CD8-positive, alpha-beta memory T cell (primary cell): ENCODE data around the gene ZFHX2. TPM values are rescaled to one million over a fixed set of nuclear protein-coding genes. Genes with fewer than 3 reads are reported as not detected.

ENCODE experiments used
- CTCF ChIA-PET: fragments of 350-600 bp; sonication (Branson Sonifier 250); formaldehyde crosslinking; loops from one replicate; lab custom pipeline; 2021; ENCODE audit warnings: antibody characterized with exemption; lab: Charles Lee
- POLR2A ChIA-PET: fragments of 350-600 bp; sonication (Branson Sonifier 250); formaldehyde crosslinking; loops from one replicate; lab custom pipeline; 2021; ENCODE audit warnings: antibody characterized with exemption; lab: Charles Lee
- DNase-seq, 5 donors: peaks; one replicate each; pipeline versions ENCODE4 v3.0.0 to v3.0.0-alpha.2; 2020 to 2022; ENCODE audit warnings: mixed read lengths in 1 of 5
- H3K27ac ChIP-seq: one replicate; pipeline ENCODE4 v1.7.0; 2013; ENCODE audit warnings: low read depth, mild to moderate bottlenecking, low read length, moderate library complexity
- H3K27me3 ChIP-seq: 2 replicates; pipeline ENCODE4 v1.7.0; 2013; ENCODE audit warnings: low read length, mild to moderate bottlenecking; ENCODE audit not compliant: insufficient read depth, poor library complexity, severe bottlenecking
- H3K36me3 ChIP-seq: 2 replicates; pipeline ENCODE4 v1.7.0; 2013; ENCODE audit warnings: mild to moderate bottlenecking, low read length, moderate library complexity; ENCODE audit not compliant: insufficient read depth
- H3K4me1 ChIP-seq: 2 replicates; pipeline ENCODE4 v1.7.0; 2013; ENCODE audit warnings: mild to moderate bottlenecking, low read length, moderate library complexity; ENCODE audit not compliant: insufficient read depth
- H3K4me3 ChIP-seq: 2 replicates; pipeline ENCODE4 v1.7.0; 2013; ENCODE audit warnings: mild to moderate bottlenecking, low read length
- H3K9me3 ChIP-seq: 2 replicates; pipeline ENCODE4 v1.7.0; 2013; ENCODE audit warnings: mild to moderate bottlenecking, low read length
- H3K27ac Mint-ChIP-seq, 8 donors: one replicate each; pipeline ENCODE4 v1.8.0; 2020 to 2021; ENCODE audit warnings: mixed read lengths in 8 of 8, mild to moderate bottlenecking in 6 of 8, inconsistent platforms in 3 of 8, moderate library complexity in 3 of 8
- H3K27me3 Mint-ChIP-seq, 2 donors: one replicate each; pipeline ENCODE4 v1.8.0; 2020 to 2021; ENCODE audit warnings: mixed read lengths in 2 of 2, mild to moderate bottlenecking in 1 of 2, moderate library complexity in 1 of 2
- H3K36me3 Mint-ChIP-seq, 3 donors: one replicate each; pipeline ENCODE4 v1.8.0; 2020 to 2021; ENCODE audit warnings: mixed read lengths in 3 of 3, inconsistent platforms in 1 of 3, mild to moderate bottlenecking in 1 of 3
- H3K4me1 Mint-ChIP-seq, 3 donors: one replicate each; pipeline ENCODE4 v1.8.0; 2020 to 2021; ENCODE audit warnings: mixed read lengths in 3 of 3, inconsistent platforms in 1 of 3, mild to moderate bottlenecking in 1 of 3
- H3K4me3 Mint-ChIP-seq, 7 donors: one replicate each; pipeline ENCODE4 v1.8.0; 2020 to 2021; ENCODE audit warnings: mixed read lengths in 7 of 7, mild to moderate bottlenecking in 6 of 7, moderate library complexity in 4 of 7, inconsistent platforms in 2 of 7
- H3K9me3 Mint-ChIP-seq, 5 donors: one replicate each; pipeline ENCODE4 v1.8.0; 2020 to 2022; ENCODE audit warnings: mixed read lengths in 5 of 5, mild to moderate bottlenecking in 3 of 5, moderate library complexity in 2 of 5, inconsistent platforms in 1 of 5
- polyA plus RNA-seq: library from polyadenylated mRNA; unstranded; fragments of 300-500 nt; fragmentation: Illumina TruSeq; gene quantifications from one replicate; pipeline ENCODE4 v1.2.3, GENCODE V29; 2021
- total RNA-seq, 2 experiments: library from RNA; stranded (reverse); gene quantifications; one replicate each; pipeline ENCODE4 v1.2.3, GENCODE V29; 2021

ZFHX2 gene
- total and polyA plus RNA-seq, 3 experiments from 2014 or later = 2.4 to 2.5 TPM; not detected in 1

DNA sequence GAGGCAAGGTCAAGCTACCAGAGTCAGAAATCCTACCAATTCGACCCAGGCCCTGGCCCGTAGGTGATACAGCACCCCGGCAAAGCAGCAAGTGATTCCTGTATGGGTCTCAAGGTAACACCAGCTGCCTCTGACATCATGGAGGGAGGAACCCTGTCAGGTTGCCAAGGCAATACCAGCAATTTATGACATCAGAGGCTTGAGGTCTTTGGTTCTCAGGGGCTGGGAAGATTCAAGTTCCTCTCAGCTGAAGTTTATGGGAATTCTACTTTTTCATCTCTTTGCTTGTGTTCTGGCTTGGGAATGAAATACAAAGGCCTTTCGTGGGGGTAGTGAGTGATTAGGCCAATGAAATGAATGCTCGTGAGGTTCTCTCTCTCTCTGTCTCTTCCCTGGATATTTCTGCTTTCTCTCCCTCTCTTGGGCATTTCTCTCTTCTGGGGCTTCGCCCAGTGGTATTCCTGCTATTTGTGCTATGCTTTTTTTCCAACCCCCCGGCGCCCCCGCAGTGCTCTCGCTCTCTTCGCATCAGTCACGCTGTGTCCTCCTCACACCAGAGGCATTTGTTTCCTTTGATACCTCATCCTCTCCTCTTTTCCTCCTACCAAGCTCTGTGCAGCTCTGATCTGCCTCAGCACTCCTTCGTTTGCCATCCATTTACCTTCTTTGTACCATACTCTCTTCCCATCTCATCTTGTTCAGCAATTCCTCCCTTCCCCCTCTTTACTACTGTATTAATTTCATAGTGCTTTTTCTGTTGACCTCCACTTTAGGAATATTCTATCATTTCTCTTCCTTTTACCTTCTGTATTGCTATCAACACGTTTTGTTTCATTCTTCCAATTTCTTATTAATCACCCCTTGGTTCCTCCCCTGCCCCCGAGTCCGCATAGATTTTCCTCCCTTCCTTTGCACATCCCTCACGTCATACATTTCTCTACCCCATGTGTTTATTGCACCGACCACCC, 2.9 kb downstream of the ZFHX2 start:
- ChIA-PET CTCF (interaction anchor here (0.8 to 1.4 kb wide), 4 partner anchors 10 to 70 kb away, joined by 3 to 7 read pairs (median 4); no protein-coding TSS in a partner anchor), POLR2A (no interaction called here)
- peaks cover 5% of the 10 kb centered on the region for H3K27me3 ChIP-seq
- Mint-ChIP-seq H3K27me3 (peaks cover 0 to 1% of the 10 kb centered on the region in 2 donors), H3K4me3 (no peak overlapping the region), H3K27ac (no peak overlapping the region), H3K36me3 (no peaks in the 10 kb centered on the region), H3K9me3 (no peaks in the 10 kb centered on the region), H3K4me1 (peaks cover 6 to 9% (median 6%) of the 10 kb centered on the region in 3 donors)
- no peak for DNase-seq
- peaks cover 16% of the 10 kb centered on the region for H3K4me1 ChIP-seq
- H3K36me3 ChIP-seq = no peaks in the 10 kb centered on the region
- H3K27ac ChIP-seq = no peak overlapping the region
- H3K4me3 ChIP-seq = no peak overlapping the region
- H3K9me3 ChIP-seq = no peaks in the 10 kb centered on the region

DNA sequence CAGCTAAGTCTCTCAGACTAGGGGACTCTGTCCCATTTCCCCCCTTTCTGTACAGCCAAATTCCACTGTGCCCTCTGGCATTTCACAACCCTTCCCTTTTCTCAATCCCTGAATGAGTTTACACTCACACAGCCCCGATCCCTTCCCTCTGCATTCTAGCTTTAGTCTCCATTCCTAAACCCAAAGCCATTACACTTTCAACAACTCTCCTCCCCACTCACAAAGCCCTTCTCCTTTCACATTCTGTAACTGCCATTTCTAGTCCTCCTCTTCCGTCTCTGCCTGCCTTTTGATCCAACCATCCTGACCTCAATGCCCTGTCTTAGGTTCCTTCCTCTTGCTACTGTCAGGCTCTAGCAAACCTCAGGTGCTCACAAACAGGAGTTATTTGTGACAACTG, 3.6 kb downstream of the ZFHX2 start:
- no peak for DNase-seq
- POLR2A ChIA-PET = no interaction called here
- no peak overlapping the region for H3K27ac Mint-ChIP-seq
- no peaks in the 10 kb centered on the region for H3K9me3 Mint-ChIP-seq
- no peaks in the 10 kb centered on the region for H3K9me3 ChIP-seq
- no peak overlapping the region for H3K27ac ChIP-seq
- peaks cover 16% of the 10 kb centered on the region for H3K4me1 ChIP-seq
- peaks cover 0 to 1% of the 10 kb centered on the region in 2 donors for H3K27me3 Mint-ChIP-seq
- no peaks in the 10 kb centered on the region for H3K36me3 Mint-ChIP-seq
- H3K4me1 Mint-ChIP-seq = peaks cover 6 to 9% (median 6%) of the 10 kb centered on the region in 3 donors
- no peaks in the 10 kb centered on the region for H3K36me3 ChIP-seq
- H3K27me3 ChIP-seq = peaks cover 5% of the 10 kb centered on the region
- CTCF ChIA-PET = interaction anchor here (1.4 kb wide), 1 partner anchor 15 kb away, joined by 4 read pairs; no protein-coding TSS in a partner anchor
- no peak overlapping the region for H3K4me3 Mint-ChIP-seq
- no peak overlapping the region for H3K4me3 ChIP-seq

DNA sequence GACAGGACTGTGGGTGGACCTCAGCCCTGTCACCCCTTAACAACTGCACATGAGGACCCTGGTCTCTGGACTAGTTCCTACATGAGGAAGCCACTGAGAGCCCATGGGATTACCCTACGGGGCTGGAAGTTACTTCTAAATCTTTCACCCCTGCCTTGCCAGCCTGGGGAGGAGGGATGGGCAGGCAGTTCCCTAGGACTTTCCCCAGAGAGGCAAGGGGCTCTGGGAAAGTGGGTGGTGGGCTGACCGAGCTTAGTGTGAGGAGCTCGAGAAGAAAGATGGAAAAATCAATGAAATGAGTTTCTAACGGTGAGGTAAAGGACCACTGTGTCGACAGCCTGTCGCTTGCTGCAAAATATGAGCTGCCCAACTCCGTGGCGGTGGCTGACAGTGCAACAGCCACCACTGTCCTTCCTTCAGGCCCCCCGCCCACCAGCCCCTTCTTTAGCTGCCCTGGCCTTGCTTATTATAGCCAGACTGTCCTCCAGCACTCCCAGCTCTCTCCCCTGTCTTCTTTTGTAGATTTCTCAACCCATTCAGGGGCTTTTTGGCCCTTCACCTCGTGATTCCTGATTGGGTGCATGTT, 5.0 kb downstream of the ZFHX2 start:
- no peaks in the 10 kb centered on the region for H3K36me3 Mint-ChIP-seq
- H3K4me3 ChIP-seq = no peak overlapping the region
- no peak overlapping the region for H3K27ac Mint-ChIP-seq
- no peaks in the 10 kb centered on the region for H3K36me3 ChIP-seq
- peaks cover 5% of the 10 kb centered on the region for H3K27me3 ChIP-seq
- peaks cover 0 to 4% (median 3%) of the 10 kb centered on the region in 3 donors for H3K4me1 Mint-ChIP-seq
- H3K9me3 Mint-ChIP-seq = no peaks in the 10 kb centered on the region
- no peak overlapping the region for H3K27ac ChIP-seq
- DNase-seq = no peak
- H3K27me3 Mint-ChIP-seq = peaks cover 0 to 4% of the 10 kb centered on the region in 2 donors
- peaks cover 11% of the 10 kb centered on the region for H3K4me1 ChIP-seq
- ChIA-PET POLR2A (no interaction called here), CTCF (interaction anchor here (1.6 kb wide), 1 partner anchor 35 kb away, joined by 3 read pairs; no protein-coding TSS in a partner anchor)
- no peaks in the 10 kb centered on the region for H3K9me3 ChIP-seq
- no peak overlapping the region for H3K4me3 Mint-ChIP-seq

DNA sequence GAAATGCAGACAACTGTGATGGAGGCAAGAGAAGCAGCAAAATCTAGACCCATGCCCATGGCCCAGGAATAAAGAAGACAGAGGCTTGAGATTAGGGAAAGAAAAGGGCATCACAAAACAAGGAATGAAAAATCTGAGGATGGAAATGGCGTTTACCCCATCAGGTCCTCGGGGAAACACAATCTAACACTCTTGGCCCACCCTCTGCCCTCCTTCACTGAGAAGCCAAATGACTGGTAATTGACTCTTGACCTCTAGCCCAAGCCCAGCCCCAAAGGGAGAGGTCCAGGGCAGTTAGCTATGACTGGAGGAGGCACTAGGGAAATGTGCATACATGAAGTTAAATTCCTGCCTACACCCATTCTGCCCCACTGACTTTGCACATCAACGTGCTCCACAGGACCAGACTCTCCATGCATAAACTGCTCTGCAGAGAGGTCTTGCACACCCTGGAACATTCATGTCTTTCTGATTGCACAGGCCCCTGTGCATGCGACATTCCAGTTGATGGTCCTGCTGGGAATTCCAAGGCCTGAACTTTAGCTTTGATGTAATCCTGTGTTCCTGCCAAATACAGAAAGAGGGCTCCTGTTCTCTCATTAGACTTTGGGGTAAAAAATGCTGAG, 5.7 kb downstream of the ZFHX2 start:
- Histone ChIP-seq H3K27me3 (peaks cover 5% of the 10 kb centered on the region), H3K27ac (no peak overlapping the region), H3K9me3 (no peaks in the 10 kb centered on the region), H3K36me3 (no peaks in the 10 kb centered on the region), H3K4me3 (no peak overlapping the region), H3K4me1 (peaks cover 5% of the 10 kb centered on the region)
- ChIA-PET POLR2A (no interaction called here), CTCF (interaction anchor here (1.6 kb wide), 1 partner anchor 36 kb away, joined by 3 read pairs; no protein-coding TSS in a partner anchor)
- peak overlapping the region in 1 of 8 donors; percentile 13 for H3K27ac Mint-ChIP-seq
- no peaks in the 10 kb centered on the region for H3K9me3 Mint-ChIP-seq
- H3K36me3 Mint-ChIP-seq = no peaks in the 10 kb centered on the region
- no peak for DNase-seq
- peaks cover 0 to 4% of the 10 kb centered on the region in 2 donors for H3K27me3 Mint-ChIP-seq
- H3K4me1 Mint-ChIP-seq = no peaks in the 10 kb centered on the region
- H3K4me3 Mint-ChIP-seq = no peak overlapping the region

DNA sequence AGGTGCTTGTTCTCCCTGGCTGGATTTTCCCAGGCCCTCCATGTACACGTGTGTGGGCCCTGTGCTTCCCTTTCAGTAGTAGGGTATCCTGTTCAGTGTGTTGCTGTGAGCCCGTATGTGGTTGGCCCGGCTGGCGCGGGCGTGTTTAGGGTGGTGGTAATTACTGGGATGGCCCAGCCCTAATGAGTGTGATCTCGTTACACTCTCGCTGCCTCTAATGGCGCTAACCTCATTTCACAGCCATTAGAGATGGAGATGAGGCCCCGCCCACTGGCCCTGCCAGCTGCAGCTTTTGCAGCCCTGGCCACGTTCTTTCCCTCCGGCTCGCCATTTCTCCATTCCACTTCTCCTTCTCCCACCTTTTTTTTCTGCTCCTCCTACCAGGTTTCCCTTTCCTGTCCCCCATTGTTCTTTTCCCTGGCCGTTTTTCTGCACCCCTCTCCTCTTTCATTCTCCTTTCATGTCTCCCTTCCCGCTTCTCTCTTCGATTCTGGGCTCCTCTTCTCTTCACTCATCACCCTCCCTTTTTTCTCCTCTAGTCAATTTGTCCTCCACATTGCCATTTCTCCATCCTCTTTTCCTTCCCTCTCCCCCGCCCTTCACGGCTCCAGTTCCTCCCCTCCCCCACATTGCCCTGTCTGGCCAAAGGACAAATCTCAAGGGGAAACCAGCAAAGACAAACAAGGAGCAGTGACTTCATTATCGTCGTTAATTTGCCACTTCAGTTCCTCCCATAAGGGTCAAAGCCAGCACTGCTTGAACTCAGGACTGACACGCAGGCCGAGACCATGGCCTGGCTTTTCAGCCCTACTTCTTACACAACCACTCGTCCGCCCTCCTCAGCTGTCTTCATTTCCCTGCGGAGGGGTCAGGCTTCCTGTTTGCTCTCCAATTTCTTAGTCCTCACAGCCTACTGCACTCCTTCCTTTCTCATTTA, 6.8 kb downstream of the ZFHX2 start:
- Histone ChIP-seq H3K9me3 (no peaks in the 10 kb centered on the region), H3K4me1 (no peaks in the 10 kb centered on the region), H3K4me3 (no peak overlapping the region), H3K36me3 (no peaks in the 10 kb centered on the region), H3K27ac (no peak overlapping the region), H3K27me3 (peaks cover 5% of the 10 kb centered on the region)
- no peak for DNase-seq
- H3K36me3 Mint-ChIP-seq = no peaks in the 10 kb centered on the region
- peak overlapping the region in 2 of 8 donors; percentile 13 to 75 for H3K27ac Mint-ChIP-seq
- H3K27me3 Mint-ChIP-seq = peaks cover under 1 to 4% of the 10 kb centered on the region in 2 donors
- ChIA-PET POLR2A (no interaction called here), CTCF (interaction anchor here (1.6 kb wide), 1 partner anchor 37 kb away, joined by 3 read pairs; no protein-coding TSS in a partner anchor)
- no peak overlapping the region for H3K4me3 Mint-ChIP-seq
- H3K9me3 Mint-ChIP-seq = no peaks in the 10 kb centered on the region
- no peaks in the 10 kb centered on the region for H3K4me1 Mint-ChIP-seq

DNA sequence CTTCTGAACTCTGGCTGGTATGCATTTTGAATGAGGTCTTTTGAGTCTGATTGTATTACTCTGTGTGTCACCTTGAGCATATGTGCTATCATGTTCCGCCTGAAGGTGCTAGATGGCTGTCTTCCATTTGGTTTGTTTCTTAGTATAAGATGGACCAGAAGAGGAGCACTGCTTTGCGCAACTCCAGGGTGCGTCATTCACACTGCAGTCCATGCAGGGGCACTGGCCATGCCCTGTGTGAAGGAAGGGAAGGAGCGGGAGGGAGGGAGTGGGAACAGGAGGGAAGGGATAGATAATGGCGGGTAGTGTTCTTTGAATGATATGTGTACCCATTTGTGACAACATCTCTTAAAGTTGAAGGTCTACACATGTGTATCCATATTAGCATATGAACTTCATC, 8.2 kb downstream of the ZFHX2 start:
- Mint-ChIP-seq H3K27ac (no peak overlapping the region), H3K27me3 (peaks cover 3 to 4% of the 10 kb centered on the region in 2 donors), H3K9me3 (no peaks in the 10 kb centered on the region), H3K4me1 (no peaks in the 10 kb centered on the region), H3K36me3 (no peaks in the 10 kb centered on the region), H3K4me3 (no peak overlapping the region)
- H3K27ac ChIP-seq = no peak overlapping the region
- DNase-seq = no peak
- no peaks in the 10 kb centered on the region for H3K9me3 ChIP-seq
- CTCF ChIA-PET = interaction anchor here (8.1 kb wide), 1 partner anchor 16 kb away, joined by 52 read pairs; no protein-coding TSS in a partner anchor
- no peaks in the 10 kb centered on the region for H3K27me3 ChIP-seq
- no peaks in the 10 kb centered on the region for H3K36me3 ChIP-seq
- POLR2A ChIA-PET = no interaction called here
- no peak overlapping the region for H3K4me3 ChIP-seq
- H3K4me1 ChIP-seq = no peaks in the 10 kb centered on the region

DNA sequence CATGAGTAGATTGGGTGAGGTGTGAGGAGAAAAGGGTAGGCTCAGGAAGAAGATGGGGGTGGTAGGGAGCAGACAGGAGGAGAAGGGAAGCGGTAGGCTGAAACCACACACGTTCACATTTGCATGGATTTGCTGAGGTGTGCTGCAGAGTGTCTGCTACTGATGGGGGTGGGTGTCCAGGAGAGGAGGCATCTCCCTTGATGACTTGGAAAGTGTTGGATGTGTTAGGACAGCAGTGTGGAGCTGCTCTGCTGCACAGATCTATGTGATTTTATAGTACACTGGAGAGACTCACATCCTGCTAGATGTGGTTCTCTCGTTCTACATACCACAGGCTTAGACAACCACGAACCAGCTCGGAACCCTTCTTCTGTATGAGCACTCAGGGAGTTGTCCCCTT, 9.3 kb downstream of the ZFHX2 start:
- no peak overlapping the region for H3K27ac ChIP-seq
- DNase-seq = no peak
- Mint-ChIP-seq H3K36me3 (no peaks in the 10 kb centered on the region), H3K9me3 (no peaks in the 10 kb centered on the region), H3K4me3 (no peak overlapping the region), H3K4me1 (no peaks in the 10 kb centered on the region), H3K27me3 (peaks cover 3 to 4% of the 10 kb centered on the region in 2 donors), H3K27ac (no peak overlapping the region)
- ChIA-PET CTCF (interaction anchor here (0.7 to 8.1 kb wide), 3 partner anchors 17 to 64 kb away, joined by 3 to 52 read pairs (median 5); no protein-coding TSS in a partner anchor), POLR2A (no interaction called here)
- no peak overlapping the region for H3K4me3 ChIP-seq
- no peaks in the 10 kb centered on the region for H3K4me1 ChIP-seq
- no peaks in the 10 kb centered on the region for H3K27me3 ChIP-seq
- no peaks in the 10 kb centered on the region for H3K36me3 ChIP-seq
- H3K9me3 ChIP-seq = no peaks in the 10 kb centered on the region
